Measurements from ENCODE around the gene TMEM72.

Gene TMEM72

DNA sequence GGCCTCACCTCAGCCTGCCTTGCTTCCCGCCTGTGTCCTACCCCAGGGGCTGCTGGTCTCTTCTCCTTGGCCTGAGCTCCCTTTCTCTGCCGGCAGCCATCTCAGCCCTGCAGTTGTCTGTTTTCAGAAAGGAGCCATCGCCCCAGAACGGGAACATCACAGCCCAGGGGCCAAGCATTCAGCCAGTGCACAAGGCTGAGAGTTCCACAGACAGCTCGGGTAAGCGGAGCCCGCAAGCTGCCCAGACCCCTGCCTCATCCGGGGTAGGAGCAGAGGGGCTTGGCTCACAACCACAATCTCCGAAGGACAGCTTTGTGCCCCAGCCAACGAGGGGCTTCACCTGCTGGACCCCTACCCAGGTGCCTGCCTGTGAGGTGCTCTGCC lies 72.8 kb downstream of the TMEM72 start:
- H3K4me3 ChIP-seq (ENCODE audit: severe bottlenecking), result no peak overlapping the region
- no peaks in the 10 kb centered on the region for H3K9me3 ChIP-seq (ENCODE audit: severe bottlenecking)
- TF ChIP-seq, protein P1, sequence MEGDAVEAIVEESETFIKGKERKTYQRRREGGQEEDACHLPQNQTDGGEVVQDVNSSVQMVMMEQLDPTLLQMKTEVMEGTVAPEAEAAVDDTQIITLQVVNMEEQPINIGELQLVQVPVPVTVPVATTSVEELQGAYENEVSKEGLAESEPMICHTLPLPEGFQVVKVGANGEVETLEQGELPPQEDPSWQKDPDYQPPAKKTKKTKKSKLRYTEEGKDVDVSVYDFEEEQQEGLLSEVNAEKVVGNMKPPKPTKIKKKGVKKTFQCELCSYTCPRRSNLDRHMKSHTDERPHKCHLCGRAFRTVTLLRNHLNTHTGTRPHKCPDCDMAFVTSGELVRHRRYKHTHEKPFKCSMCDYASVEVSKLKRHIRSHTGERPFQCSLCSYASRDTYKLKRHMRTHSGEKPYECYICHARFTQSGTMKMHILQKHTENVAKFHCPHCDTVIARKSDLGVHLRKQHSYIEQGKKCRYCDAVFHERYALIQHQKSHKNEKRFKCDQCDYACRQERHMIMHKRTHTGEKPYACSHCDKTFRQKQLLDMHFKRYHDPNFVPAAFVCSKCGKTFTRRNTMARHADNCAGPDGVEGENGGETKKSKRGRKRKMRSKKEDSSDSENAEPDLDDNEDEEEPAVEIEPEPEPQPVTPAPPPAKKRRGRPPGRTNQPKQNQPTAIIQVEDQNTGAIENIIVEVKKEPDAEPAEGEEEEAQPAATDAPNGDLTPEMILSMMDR (IDR thresholded peaks at IDR 0.05; ENCODE audit: poor library complexity, severe bottlenecking), result no peak
- H3K4me1 ChIP-seq (ENCODE audit: insufficient read depth, poor library complexity, severe bottlenecking), result peaks cover 35% of the 10 kb centered on the region
- DNase-seq (ENCODE audit: low spot score) (no peak), ATAC-seq (ENCODE audit: low read depth) (no peak)
- no peaks in the 10 kb centered on the region for H3K36me3 ChIP-seq (ENCODE audit: low read depth)
- H3K27ac ChIP-seq (ENCODE audit: poor library complexity, severe bottlenecking), result no peak overlapping the region
- H3K27me3 ChIP-seq (ENCODE audit: insufficient read depth, poor library complexity, severe bottlenecking), result no peaks in the 10 kb centered on the region

GRCh38 chr10:44984671-44985101 lies 73.5 kb downstream of the TMEM72 start:
- H3K4me1 ChIP-seq (ENCODE audit: insufficient read depth, poor library complexity, severe bottlenecking), result peaks cover 27% of the 10 kb centered on the region
- no peak overlapping the region for H3K4me3 ChIP-seq (ENCODE audit: severe bottlenecking)
- ATAC-seq (ENCODE audit: low read depth) (no peak), DNase-seq (ENCODE audit: low spot score) (no peak)
- no peak overlapping the region for H3K27ac ChIP-seq (ENCODE audit: poor library complexity, severe bottlenecking)
- H3K36me3 ChIP-seq (ENCODE audit: low read depth), result no peaks in the 10 kb centered on the region
- no peaks in the 10 kb centered on the region for H3K9me3 ChIP-seq (ENCODE audit: severe bottlenecking)
- no peaks in the 10 kb centered on the region for H3K27me3 ChIP-seq (ENCODE audit: insufficient read depth, poor library complexity, severe bottlenecking)
- TF ChIP-seq, protein P1 (IDR thresholded peaks at IDR 0.05; ENCODE audit: poor library complexity, severe bottlenecking), result no peak

DNA sequence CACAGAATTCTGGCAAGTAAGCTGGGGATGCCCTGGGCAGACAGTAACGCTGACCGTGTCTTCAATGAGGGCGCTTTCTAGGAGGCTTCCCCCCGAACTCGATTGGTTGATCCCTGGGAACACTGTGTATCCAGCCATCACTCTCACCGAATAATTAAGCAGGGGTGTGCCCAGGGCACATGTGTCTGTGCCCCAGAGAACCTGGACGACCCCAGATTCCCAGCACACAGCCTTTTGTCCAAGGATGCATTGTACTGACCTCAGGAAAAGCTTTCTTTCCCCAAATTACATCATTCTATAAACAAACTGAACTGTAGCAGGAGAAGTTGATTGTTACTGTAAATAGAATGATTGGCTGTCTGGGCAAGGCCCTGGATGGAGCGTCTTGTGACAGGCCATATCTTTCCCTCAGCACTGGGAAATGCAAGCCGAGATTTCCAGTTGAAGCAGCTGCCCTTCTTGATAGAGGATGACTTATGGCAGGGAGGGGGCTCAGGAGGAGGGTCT lies 74.1 kb downstream of the TMEM72 start:
- Histone ChIP-seq H3K27me3 (ENCODE audit: insufficient read depth, poor library complexity, severe bottlenecking) (no peaks in the 10 kb centered on the region), H3K9me3 (ENCODE audit: severe bottlenecking) (no peaks in the 10 kb centered on the region), H3K27ac (ENCODE audit: poor library complexity, severe bottlenecking) (no peak overlapping the region), H3K4me3 (ENCODE audit: severe bottlenecking) (no peak overlapping the region), H3K36me3 (ENCODE audit: low read depth) (no peaks in the 10 kb centered on the region), H3K4me1 (ENCODE audit: insufficient read depth, poor library complexity, severe bottlenecking) (peaks cover 21% of the 10 kb centered on the region)
- DNase-seq (ENCODE audit: low spot score), result no peak
- ATAC-seq (ENCODE audit: low read depth), result no peak
- TF ChIP-seq, protein P1 (IDR thresholded peaks at IDR 0.05; ENCODE audit: poor library complexity, severe bottlenecking), result no peak

GRCh38 chr10:44986179-44986578 lies 75.0 kb downstream of the TMEM72 start:
- Histone ChIP-seq H3K4me1 (ENCODE audit: insufficient read depth, poor library complexity, severe bottlenecking) (peaks cover 12% of the 10 kb centered on the region), H3K27ac (ENCODE audit: poor library complexity, severe bottlenecking) (no peak overlapping the region), H3K9me3 (ENCODE audit: severe bottlenecking) (no peaks in the 10 kb centered on the region), H3K36me3 (ENCODE audit: low read depth) (no peaks in the 10 kb centered on the region), H3K4me3 (ENCODE audit: severe bottlenecking) (no peak overlapping the region), H3K27me3 (ENCODE audit: insufficient read depth, poor library complexity, severe bottlenecking) (no peaks in the 10 kb centered on the region)
- DNase-seq (ENCODE audit: low spot score) (no peak), ATAC-seq (ENCODE audit: low read depth) (no peak)
- TF ChIP-seq, protein P1 (IDR thresholded peaks at IDR 0.05; ENCODE audit: poor library complexity, severe bottlenecking), result no peak
